Activated T-cell treated with anti-CD3 and anti-CD28 coated beads for 24 hours (primary cell): ENCODE results near the gene MAN1C1.

Experiments
- DNase-seq: peaks from one replicate; pipeline ENCODE4 v3.0.0-alpha.2; 2020; ENCODE audit warnings: low read depth

Gene MAN1C1

DNA sequence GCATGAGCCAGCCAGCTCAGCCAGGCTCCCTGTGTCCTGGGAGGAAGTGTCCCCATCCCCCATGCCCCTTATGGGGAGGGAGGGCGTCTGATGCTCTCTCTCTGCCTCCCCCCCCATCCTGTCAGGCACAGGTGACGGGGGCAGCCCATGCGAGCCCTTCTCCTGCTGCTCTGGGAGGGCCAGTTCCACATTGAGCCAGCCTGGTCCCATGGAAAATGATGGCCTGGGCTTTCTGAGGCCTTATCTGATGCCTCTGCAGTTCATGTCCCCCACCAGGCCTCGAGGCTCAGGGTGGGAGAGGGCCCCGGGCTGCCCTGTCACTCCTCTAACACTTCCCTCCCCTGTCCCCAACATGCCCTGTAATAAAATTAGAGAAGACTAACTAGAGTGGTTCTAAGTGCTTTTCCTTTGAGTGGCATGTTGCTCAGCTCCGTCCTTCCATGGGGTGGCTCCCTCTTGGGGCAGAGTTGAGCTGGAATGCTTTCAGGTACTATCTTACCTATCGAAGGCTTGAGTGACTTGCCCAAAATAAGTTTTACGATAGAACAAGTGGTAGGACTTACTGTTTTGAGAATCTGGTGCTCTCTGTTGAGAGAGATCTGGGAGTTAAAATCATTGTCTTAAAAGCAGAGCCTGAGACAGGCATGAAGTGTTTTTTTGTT, 201.4 kb downstream of the MAN1C1 start:
- no peak for DNase-seq

DNA sequence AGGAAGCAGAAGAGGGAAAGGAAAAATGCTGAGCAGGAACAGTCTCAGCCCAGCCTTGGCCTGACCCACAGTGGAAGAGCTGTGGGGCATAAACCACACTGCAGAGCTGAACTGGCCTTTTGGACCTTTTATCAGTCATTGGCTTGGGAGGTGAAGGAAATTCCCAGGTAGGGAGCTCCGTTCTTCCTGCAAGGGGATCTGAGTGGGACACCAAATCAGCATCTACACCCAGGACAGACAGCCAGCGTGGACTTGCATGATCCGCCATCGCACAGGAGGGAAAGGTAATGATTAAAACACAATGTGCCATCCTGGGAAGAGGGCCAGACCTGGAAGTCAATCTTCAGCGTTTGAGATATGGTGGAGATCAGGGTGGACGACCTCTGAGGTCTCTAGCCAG, 202.0 kb downstream of the MAN1C1 start:
- no peak for DNase-seq

DNA sequence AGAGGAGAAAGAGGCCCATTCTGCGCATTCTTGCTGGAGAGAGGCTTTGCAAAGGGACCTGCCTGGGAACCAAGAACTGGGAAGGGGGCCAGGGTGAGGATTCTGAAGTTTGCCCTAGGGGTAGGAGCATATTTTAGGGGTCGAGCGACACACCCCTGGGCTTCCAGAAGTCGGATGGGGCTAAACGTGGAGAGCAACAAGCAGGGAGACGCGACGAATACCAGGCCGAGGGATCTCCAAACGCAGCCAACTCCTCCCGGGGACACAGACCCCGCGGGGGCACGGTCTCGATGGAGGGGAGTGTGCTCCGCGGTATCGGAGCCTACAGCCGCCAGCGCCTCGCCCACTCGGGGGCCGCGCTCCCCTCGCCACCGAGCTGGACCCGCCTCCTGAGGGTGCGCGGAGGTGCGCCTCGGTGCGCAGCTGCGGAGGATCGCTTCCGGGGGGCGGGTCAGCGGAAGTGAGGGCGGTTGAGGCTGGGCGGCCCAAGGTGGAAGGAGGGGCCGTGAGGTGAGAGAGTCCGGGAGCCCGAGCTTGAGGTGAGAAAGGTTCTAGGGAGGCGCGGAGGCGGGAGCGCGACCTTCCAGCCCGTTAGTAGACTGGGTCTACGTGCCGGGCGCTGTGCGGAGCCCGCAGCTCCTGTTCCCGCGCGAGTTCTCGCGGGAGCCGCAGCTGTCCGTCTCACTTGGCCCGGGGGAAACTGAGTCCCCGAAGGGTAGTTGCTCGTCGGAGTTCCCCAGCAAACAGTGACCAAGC, 203.1 kb downstream of the MAN1C1 start, which contains the start of gene MTFR1L:
Gene MTFR1L (plus strand): TSS at position 464 of the 756 bp plus-strand sequence. CDS start 3,151 bp downstream, outside the sequence.
- DNase-seq = peak; percentile 91

DNA sequence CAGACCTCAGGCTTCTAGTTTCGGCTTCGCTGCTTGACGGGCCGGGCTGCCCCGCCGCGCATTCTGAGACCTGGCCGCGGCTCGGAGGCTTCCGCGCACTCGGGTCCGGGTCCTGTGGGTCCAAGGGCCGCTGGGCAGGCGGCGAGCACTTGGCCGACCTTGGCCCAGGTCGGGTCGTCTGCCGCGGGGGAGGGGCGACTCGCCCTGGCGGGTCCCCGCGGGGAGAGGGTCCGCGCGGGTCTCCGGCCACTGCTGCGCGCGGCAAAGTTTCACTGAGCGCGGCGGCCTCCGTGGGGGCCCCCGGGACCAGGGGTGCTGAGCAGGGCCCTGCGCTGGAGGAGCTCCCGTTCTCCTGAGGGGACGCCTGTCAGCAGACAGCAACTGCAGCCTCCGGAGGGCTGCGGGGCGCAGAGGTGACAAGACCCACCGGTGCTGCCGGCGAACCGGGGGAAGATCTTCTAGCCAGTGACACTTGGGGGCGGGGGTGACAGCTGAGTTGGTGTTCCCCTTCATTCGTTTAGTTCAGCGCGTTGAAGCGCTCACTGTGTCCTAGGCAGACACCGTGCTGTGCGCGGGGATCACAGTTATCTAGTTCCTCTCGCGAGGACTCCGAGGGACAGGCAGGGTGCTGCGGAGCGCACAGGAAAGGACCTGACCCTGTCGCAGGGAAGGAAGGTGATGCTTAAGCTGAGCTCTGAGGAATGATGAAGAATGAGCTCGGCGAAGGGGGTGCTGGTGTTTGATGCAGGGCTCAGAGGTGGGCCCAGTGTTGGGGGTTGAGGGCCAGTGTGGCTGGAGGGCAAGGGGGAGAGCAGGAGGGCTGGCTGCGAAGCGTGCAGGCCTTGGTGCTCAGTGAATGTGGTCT, 203.9 kb downstream of the MAN1C1 start:
- peak; percentile 50 for DNase-seq

DNA sequence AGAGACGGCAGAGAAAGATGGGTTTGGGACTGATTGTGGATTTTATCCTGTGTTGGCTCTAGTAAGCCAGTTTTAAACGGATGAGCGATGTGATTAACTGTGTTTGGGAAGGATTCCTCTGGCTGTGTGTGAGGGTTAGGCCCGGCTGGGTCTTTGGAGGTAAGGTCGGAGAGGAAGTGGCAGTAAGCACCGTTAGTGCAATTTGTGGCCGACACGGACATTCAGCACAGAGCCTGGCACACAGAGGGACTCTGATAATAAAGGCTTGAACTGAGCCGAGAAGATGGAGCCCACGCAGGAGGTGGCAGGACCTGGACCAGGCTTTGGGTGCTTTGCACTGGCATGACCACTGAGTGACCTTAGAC, 204.5 kb downstream of the MAN1C1 start:
- DNase-seq = no peak

DNA sequence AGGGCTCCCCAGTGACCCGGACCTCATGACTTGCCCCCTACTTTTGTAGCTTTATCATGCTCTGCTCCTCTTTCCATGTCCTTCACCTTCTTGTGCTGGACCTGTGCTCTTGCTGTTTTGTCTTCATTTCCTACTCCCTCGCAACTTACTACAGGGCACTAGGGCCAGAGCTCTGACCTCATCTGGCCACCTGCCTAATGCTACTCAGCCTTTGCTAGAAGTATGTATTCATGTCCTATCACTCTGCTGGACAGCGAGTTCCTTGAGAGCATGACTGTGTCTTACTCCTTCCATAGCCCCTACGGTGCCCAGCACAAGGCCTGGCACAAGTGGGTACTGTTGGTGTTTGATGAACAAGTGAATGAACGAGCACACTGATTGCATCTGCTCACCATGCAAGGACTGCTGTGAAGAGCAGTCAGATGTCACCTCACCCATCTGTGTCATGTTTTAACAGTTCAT, 205.1 kb downstream of the MAN1C1 start:
- no peak for DNase-seq

DNA sequence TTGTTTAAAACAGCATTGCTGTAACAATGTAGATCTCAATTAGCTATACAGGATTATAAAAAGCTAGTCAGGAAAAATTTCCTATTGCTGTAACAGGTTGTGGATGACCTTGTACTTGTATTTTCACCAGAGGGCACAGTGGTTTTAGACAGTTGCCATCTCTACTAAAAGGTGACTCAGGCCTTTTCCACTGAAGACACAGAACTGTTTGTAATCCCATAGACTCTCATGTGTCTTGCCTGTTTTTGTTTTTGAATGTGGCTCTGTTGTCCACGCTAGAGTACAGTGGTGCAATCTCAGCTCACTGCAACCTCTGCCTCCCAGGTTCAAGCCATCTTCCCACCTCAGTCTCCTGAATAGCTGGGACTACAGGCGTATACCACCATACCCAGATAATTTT, 209.0 kb downstream of the MAN1C1 start:
- DNase-seq = no peak

DNA sequence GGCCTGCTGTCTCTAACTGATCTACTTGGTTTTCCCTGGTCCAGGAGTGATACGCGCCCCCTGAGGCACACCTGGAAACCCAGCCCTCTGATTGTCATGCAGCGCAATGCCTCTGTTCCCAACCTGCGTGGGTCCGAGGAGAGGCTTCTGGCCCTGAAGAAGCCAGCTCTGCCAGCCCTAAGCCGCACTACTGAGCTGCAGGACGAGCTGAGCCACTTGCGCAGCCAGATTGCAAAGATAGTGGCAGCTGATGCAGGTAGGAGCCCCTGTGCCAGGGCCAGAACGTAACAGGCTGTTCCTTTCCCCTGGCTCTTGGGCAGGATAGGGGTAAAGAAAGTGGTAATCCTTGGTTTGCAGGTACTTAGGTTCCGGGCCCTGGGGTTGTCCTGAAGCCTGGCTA, 210.0 kb downstream of the MAN1C1 start:
- DNase-seq = no peak

DNA sequence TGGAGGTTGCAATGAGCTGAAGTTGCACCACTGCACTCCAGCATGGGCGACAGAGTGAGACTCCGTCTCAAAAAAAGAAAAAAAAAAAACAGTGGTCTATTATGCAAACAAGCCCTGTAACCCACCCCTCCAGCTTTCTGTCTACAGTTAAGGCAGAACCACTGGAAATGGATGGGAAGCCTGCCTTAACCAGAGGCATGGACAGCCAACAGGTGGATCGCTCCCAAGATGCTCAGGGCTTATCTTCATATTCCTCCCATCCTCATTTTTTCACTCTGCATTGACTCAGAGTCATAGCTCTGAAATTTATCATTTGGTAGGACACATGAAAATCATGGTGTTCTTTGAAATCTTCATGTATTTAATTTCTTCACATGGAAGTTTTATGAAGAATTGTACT, 211.9 kb downstream of the MAN1C1 start:
- no peak for DNase-seq

DNA sequence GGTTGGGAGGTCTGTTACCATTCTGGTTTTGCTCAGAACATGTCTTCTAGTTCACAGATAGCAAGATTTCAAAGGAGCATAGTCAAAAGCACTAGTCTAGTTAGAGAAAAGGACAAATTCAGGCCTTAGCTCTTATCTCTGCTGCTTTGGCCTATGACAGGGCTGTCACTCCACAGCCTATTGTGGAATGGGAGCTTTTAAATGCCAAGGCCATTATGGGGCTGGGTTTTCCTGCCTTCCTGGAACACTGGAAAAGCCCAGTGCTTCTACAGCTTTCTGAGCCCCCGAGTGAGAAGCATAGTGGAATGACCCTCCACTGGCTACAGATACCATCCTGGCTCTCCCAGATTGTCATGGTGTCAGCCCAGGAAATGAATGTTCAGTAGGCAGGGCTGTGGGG, 212.5 kb downstream of the MAN1C1 start:
- DNase-seq = no peak

DNA sequence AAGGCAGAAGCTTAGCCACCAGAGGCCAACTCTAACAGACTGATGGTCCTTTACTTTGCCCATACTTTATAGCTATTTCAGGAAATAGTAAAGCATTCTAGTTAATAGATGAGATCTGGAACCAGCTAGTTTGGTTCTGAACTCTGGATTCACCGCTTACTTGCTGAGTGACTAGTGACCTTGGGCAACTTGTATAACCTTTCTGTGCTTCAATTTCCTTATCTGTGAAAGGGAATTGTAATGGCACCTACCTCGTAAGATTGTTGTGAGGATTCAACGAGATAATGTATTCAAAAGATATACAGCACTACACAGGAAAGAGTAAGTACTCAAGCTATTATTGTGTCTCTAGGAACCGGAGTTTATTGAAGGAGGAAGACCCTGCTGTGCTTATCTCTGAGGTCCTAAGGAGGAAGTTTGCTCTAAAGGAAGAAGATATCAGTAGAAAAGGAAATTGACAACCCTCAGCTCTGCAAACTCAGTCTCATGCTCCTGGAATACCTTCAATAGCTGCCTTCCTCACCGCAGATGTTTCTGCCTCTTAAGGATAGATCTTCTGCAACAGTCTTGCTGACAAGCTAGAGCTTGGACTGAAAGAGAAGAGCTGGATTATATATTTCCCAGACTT, 215.1 kb downstream of the MAN1C1 start:
- DNase-seq = no peak

DNA sequence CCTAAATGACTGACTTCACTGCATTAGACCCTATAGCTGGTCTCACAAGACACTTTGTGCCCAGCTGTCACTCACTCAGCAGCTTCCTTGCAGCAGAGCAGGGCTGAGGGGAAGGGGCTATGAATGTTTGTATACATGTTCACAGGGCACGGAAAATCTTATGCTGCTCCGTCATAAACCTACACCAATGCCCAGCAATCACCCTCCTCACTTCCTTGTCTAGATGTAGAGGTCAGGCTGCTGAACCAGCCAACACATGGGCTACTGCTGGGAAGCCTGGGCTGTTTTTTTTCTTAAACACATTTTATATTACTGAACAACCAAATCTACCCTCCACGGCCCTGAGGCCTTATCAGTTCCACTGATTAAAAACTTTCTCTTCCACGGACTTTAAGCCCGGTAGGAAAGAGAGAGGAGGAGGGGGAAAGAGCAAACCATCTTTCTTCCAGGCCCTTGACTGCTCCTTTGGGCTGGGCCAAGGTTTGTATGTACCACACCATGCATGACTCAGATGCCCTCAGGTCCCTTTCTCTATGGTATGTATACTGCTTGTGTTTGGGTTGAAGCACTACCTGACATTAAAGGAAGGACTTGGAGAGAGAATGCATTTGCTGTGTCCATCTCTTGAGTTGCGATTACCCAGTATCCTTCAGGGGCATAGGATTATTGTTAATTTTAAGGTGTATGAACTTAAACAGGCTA, 215.9 kb downstream of the MAN1C1 start:
- DNase-seq = no peak

DNA sequence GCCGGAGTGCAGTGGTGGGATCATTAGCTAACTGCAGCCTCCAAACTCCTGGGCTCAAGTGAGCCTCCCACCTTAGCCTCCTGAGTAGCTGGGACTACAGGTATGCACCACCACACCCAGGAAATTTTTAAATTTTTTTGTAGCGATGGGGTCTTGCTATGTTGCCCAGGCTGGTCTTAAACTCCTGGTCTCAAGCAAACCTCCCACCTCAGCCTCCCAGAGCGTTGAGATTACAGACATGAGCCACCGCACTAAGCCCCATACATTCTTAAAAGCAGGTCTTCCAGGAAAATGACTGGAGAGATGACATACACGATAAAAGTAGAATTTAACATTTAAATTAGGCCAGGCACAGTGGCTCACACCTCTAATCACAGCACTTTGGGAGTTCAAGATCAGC, 216.6 kb downstream of the MAN1C1 start:
- DNase-seq = no peak
